CD4-positive, CD25-positive, alpha-beta regulatory T cell (primary cell): Measurements from ENCODE around the gene MIPEP. TPM values are rescaled to one million over a fixed set of nuclear protein-coding genes. Genes with fewer than 3 reads are reported as not detected.

Experiments
- ATAC-seq, 2 donors: fragments of 150-1000 bp; cut with Tn5 transposase; one replicate each; pipeline ENCODE4 v1.10.0; 2021; ENCODE audit warnings: low read depth in 2 of 2, moderate number of reproducible peaks in 2 of 2, moderate library complexity in 1 of 2
- DNase-seq, 3 donors: peaks; one replicate each; pipeline versions ENCODE4 v3.0.0 to v3.0.0-alpha.2; 2012 to 2022; ENCODE audit warnings: mixed read lengths in 1 of 3
- H3K27ac ChIP-seq: one replicate; pipeline ENCODE4 v1.7.0; 2013; ENCODE audit warnings: mild to moderate bottlenecking, low read length; ENCODE audit not compliant: insufficient read depth, poor library complexity, severe bottlenecking
- H3K27me3 ChIP-seq: one replicate; pipeline ENCODE4 v1.7.0; 2013; ENCODE audit warnings: low read length; ENCODE audit not compliant: control insufficient read depth, insufficient read depth
- H3K36me3 ChIP-seq: one replicate; pipeline ENCODE4 v1.7.0; 2013; ENCODE audit warnings: mild to moderate bottlenecking, low read length, moderate library complexity; ENCODE audit not compliant: control insufficient read depth, insufficient read depth
- H3K4me1 ChIP-seq: 2 replicates; pipeline ENCODE4 v1.7.0; 2013; ENCODE audit warnings: mild to moderate bottlenecking, low read length; ENCODE audit not compliant: insufficient read depth, control insufficient read depth, poor library complexity, severe bottlenecking
- H3K4me3 ChIP-seq: one replicate; pipeline ENCODE4 v1.7.0; 2013; ENCODE audit warnings: low read depth, mild to moderate bottlenecking, low read length, moderate library complexity
- H3K9me3 ChIP-seq, 2 experiments: 1 replicate in 1 of 2; 2 replicates in 1 of 2; pipeline ENCODE4 v1.7.0; 2013; ENCODE audit warnings: low read length in 2 of 2, mild to moderate bottlenecking in 1 of 2, moderate library complexity in 1 of 2; ENCODE audit not compliant: control insufficient read depth in 2 of 2
- H3K27ac Mint-ChIP-seq, 3 donors: one replicate each; pipeline ENCODE4 v1.8.0; 2020 to 2022; ENCODE audit warnings: mild to moderate bottlenecking in 3 of 3, mixed read lengths in 3 of 3, moderate library complexity in 2 of 3
- H3K27me3 Mint-ChIP-seq: one replicate; pipeline ENCODE4 v1.8.0; 2022; ENCODE audit warnings: mild to moderate bottlenecking, mixed read lengths
- H3K36me3 Mint-ChIP-seq: one replicate; pipeline ENCODE4 v1.8.0; 2020; ENCODE audit warnings: mixed read lengths
- H3K4me1 Mint-ChIP-seq, 4 donors: one replicate each; pipeline ENCODE4 v1.8.0; 2020 to 2022; ENCODE audit warnings: mixed read lengths in 4 of 4, mild to moderate bottlenecking in 1 of 4
- H3K4me3 Mint-ChIP-seq, 4 donors: one replicate each; pipeline ENCODE4 v1.8.0; 2020 to 2022; ENCODE audit warnings: mild to moderate bottlenecking in 4 of 4, mixed read lengths in 4 of 4, moderate library complexity in 3 of 4
- H3K9me3 Mint-ChIP-seq, 7 donors: one replicate each; pipeline ENCODE4 v1.8.0; 2020 to 2022; ENCODE audit warnings: mixed read lengths in 7 of 7, mild to moderate bottlenecking in 3 of 7, moderate library complexity in 2 of 7
- polyA plus RNA-seq, 4 donors: library from polyadenylated mRNA; unstranded; fragments of 300-500 nt; fragmentation: Illumina TruSeq; gene quantifications; one replicate each; pipeline ENCODE4 v1.2.3, GENCODE V29; 2021
- total RNA-seq: library from RNA; stranded (reverse); gene quantifications from one replicate; pipeline ENCODE4 v1.2.3, GENCODE V29; 2022

The MIPEP gene
- total and polyA plus RNA-seq, 5 donors from 2014 or later = 4.9 to 22.0 (median 19.3) TPM

- H3K36me3 ChIP-seq = no peaks in the 10 kb centered on the region
- DNase-seq (no peak), ATAC-seq (no peak)
- no peaks in the 10 kb centered on the region for H3K4me1 ChIP-seq
- H3K27ac ChIP-seq = no peak overlapping the region
- peaks cover 0 to 12% (median 6%) of the 10 kb centered on the region in 4 donors for H3K4me1 Mint-ChIP-seq
- H3K4me3 Mint-ChIP-seq = no peak overlapping the region
- no peaks in the 10 kb centered on the region for H3K27me3 Mint-ChIP-seq
- H3K4me3 ChIP-seq = no peak overlapping the region
- H3K27me3 ChIP-seq = no peaks in the 10 kb centered on the region
- peak overlapping the region in 1 of 3 donors; percentile 0 for H3K27ac Mint-ChIP-seq
- H3K9me3 Mint-ChIP-seq = no peaks in the 10 kb centered on the region
- H3K36me3 Mint-ChIP-seq = peaks cover 58% of the 10 kb centered on the region
- H3K9me3 ChIP-seq = no peaks in the 10 kb centered on the region
Measured at GRCh38 chr13:23848019-23848418, 41.2 kb downstream of the MIPEP start.

DNA sequence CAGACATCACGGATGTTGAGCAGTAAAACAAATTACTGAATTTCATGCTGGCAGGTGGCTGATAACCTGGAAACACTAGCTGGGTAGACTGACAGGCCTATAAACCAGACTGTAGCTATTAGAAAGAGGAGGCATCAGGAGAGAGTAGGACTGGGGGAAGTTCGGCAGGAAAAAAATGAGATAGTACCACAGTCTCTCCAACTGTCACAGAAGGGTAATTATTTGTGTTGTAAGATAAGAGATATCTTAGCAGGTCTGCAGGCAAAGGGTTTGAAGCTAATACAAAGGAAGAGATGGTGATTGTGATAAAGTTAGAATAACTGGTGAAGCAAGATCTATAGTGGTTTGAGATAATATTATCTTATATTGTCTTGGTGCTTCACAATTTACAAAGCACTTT lies 41.7 kb downstream of the MIPEP start:
- ATAC-seq (no peak), DNase-seq (no peak)
- Mint-ChIP-seq H3K27me3 (no peaks in the 10 kb centered on the region), H3K4me3 (no peak overlapping the region), H3K36me3 (peaks cover 59% of the 10 kb centered on the region), H3K27ac (no peak overlapping the region), H3K9me3 (no peaks in the 10 kb centered on the region), H3K4me1 (peaks cover 0 to 12% (median 6%) of the 10 kb centered on the region in 4 donors)
- no peaks in the 10 kb centered on the region for H3K9me3 ChIP-seq
- no peaks in the 10 kb centered on the region for H3K4me1 ChIP-seq
- no peak overlapping the region for H3K27ac ChIP-seq
- H3K36me3 ChIP-seq = no peaks in the 10 kb centered on the region
- no peak overlapping the region for H3K4me3 ChIP-seq
- no peaks in the 10 kb centered on the region for H3K27me3 ChIP-seq

DNA sequence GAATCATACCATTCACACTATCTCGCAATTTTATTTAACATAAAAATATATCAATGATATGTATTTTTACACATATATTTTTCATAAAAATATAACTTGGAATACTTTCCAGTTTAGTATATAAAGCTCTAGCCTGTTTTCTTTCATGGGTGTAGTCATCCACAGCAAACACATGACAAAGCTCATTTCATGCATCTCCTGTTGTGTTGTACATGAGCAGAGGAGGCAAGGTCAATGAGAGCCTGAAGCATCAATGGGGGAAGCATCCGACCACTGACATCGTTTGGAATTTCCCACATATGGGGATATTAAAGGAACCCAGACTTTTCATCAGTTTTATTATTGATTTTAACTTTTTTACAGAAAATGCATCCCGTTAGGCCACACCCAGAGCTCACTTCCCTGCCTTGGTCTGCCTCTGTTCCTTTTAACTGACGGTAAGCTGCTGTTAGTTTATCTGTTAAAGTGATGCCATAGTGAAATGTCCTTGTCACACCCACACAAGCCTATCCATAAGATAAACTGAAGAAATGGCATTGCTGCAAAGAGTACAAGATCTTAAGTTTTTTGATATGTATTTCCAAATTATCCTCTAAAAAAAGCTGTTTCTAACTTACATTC lies 44.0 kb downstream of the MIPEP start:
- H3K36me3 ChIP-seq = no peaks in the 10 kb centered on the region
- no peak overlapping the region for H3K27ac ChIP-seq
- Mint-ChIP-seq H3K4me1 (peaks cover 0 to 12% (median 5%) of the 10 kb centered on the region in 4 donors), H3K4me3 (no peak overlapping the region), H3K36me3 (peaks cover 60% of the 10 kb centered on the region), H3K9me3 (no peaks in the 10 kb centered on the region), H3K27ac (no peak overlapping the region), H3K27me3 (peaks cover 5% of the 10 kb centered on the region)
- no peaks in the 10 kb centered on the region for H3K4me1 ChIP-seq
- no peak for DNase-seq
- H3K27me3 ChIP-seq = no peaks in the 10 kb centered on the region
- no peak overlapping the region for H3K4me3 ChIP-seq
- ATAC-seq = no peak
- no peaks in the 10 kb centered on the region for H3K9me3 ChIP-seq

- H3K4me1 Mint-ChIP-seq = peaks cover 0 to 10% (median 4%) of the 10 kb centered on the region in 4 donors
- H3K4me3 Mint-ChIP-seq = no peak overlapping the region
- H3K27me3 Mint-ChIP-seq = peaks cover 5% of the 10 kb centered on the region
- H3K36me3 Mint-ChIP-seq = peaks cover 57% of the 10 kb centered on the region
- Histone ChIP-seq H3K27ac (no peak overlapping the region), H3K4me1 (no peaks in the 10 kb centered on the region), H3K27me3 (no peaks in the 10 kb centered on the region), H3K36me3 (no peaks in the 10 kb centered on the region), H3K9me3 (no peaks in the 10 kb centered on the region), H3K4me3 (no peak overlapping the region)
- no peaks in the 10 kb centered on the region for H3K9me3 Mint-ChIP-seq
- peak overlapping the region in 1 of 3 donors; percentile 81 for H3K27ac Mint-ChIP-seq
- no peak for ATAC-seq
- DNase-seq = no peak
Measured at GRCh38 chr13:23844132-23844531, 45.1 kb downstream of the MIPEP start.

DNA sequence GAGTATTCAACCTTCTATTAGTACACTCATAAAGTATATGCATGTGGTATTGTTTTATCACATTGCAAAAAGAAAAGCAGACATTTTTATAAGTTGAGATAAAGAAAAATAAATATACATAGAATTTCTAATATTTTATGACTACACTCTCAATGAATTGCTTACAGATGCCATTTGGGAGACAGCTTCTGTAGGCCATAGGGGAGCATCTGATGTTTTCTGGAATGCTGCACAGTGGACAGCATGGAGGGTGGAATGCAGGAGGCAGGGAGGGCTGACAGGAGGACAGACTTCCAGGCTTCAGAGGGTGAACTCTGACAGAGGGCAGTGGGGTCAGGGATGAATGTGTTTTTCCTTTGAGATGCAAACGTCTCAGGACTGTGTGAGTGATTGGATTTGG lies 45.8 kb downstream of the MIPEP start:
- no peak for DNase-seq
- H3K9me3 Mint-ChIP-seq = no peaks in the 10 kb centered on the region
- peaks cover 60% of the 10 kb centered on the region for H3K36me3 Mint-ChIP-seq
- ATAC-seq = no peak
- H3K27ac Mint-ChIP-seq = peak overlapping the region in 2 of 3 donors; percentile 19 to 81
- Histone ChIP-seq H3K9me3 (no peaks in the 10 kb centered on the region), H3K27ac (no peak overlapping the region), H3K36me3 (no peaks in the 10 kb centered on the region), H3K4me1 (no peaks in the 10 kb centered on the region), H3K4me3 (no peak overlapping the region), H3K27me3 (no peaks in the 10 kb centered on the region)
- peaks cover 5% of the 10 kb centered on the region for H3K27me3 Mint-ChIP-seq
- H3K4me1 Mint-ChIP-seq = peaks cover 0 to 10% (median 4%) of the 10 kb centered on the region in 4 donors
- H3K4me3 Mint-ChIP-seq = no peak overlapping the region

- no peak overlapping the region for H3K27ac ChIP-seq
- H3K4me1 ChIP-seq = no peaks in the 10 kb centered on the region
- no peak for ATAC-seq
- H3K9me3 ChIP-seq = no peaks in the 10 kb centered on the region
- no peaks in the 10 kb centered on the region for H3K36me3 ChIP-seq
- peaks cover 55% of the 10 kb centered on the region for H3K36me3 Mint-ChIP-seq
- H3K27me3 Mint-ChIP-seq = peaks cover 5% of the 10 kb centered on the region
- no peaks in the 10 kb centered on the region for H3K9me3 Mint-ChIP-seq
- no peak overlapping the region for H3K4me3 Mint-ChIP-seq
- H3K27ac Mint-ChIP-seq = no peak overlapping the region
- no peak overlapping the region for H3K4me3 ChIP-seq
- no peaks in the 10 kb centered on the region for H3K27me3 ChIP-seq
- peaks cover 0 to 10% (median 5%) of the 10 kb centered on the region in 4 donors for H3K4me1 Mint-ChIP-seq
- DNase-seq = no peak
Measured at GRCh38 chr13:23842406-23842805, 46.8 kb downstream of the MIPEP start.

DNA sequence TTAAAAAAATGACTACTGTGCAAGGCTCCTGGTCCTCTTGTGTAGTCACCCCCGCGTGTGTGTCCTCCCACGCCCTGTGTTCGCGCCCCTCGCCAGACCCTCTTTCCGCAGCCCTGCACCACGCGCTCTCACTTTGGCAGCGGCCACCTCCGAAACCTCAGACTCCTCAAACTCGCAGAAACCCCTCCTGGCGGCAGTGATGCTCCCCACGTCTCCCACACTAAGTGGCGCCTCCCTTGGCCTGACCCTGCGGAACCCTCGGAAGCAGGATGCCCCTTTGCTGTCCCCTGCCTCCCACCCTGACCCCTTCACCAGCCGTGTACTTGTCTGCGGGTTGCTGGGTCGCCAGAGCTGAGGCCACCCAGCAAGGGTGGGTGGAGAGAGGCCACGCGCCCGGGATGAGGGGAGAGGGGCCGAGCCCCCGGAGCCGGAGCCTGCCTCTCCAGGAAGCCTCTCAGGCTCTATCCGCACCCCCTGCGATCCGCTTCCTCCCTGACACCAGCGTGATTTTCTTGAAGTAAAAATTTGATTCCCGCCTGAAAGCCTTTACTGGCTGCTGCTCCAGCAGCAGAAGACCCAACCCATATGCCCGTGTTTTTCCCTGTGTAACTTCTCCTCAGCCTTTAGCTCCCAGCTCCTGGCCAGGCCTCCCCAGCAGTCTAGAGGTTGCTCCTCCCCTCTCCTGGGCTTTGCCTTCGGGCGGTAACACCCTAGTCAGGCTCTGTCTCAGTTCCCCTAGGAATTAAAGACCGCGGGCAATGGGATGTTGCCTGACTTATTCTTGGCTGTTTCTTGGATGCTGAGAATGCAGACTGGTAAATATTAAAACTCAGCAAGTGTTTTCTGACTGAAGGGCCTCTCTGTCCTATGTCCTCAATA lies 55.2 kb downstream of the MIPEP start:
- Mint-ChIP-seq H3K36me3 (peaks cover 32% of the 10 kb centered on the region), H3K27ac (peak overlapping the region in 1 of 3 donors; percentile 80)

More for the DNA sequence above, 55.2 kb downstream of the MIPEP start:
- H3K9me3 Mint-ChIP-seq = no peaks in the 10 kb centered on the region
- DNase-seq (no peak), ATAC-seq (no peak)
- H3K4me3 Mint-ChIP-seq = no peak overlapping the region
- H3K4me1 Mint-ChIP-seq = peaks cover 0 to 5% (median 5%) of the 10 kb centered on the region in 4 donors
- Histone ChIP-seq H3K4me1 (no peaks in the 10 kb centered on the region), H3K9me3 (no peaks in the 10 kb centered on the region), H3K36me3 (peaks cover 5% of the 10 kb centered on the region), H3K27me3 (no peaks in the 10 kb centered on the region), H3K27ac (no peak overlapping the region), H3K4me3 (no peak overlapping the region)
- no peaks in the 10 kb centered on the region for H3K27me3 Mint-ChIP-seq
